Stimulated activated CD4-positive, alpha-beta T cell treated with anti-CD3 and anti-CD28 coated beads, Interleukin-12 subunit alpha, Interleukin-12 subunit beta, amount 100 ng/mL, for 4 hours (primary cell): ENCODE data around the gene MAP4K2.

ENCODE experiments used
- DNase-seq: peaks from one replicate; pipeline ENCODE4 v3.0.0-alpha.2; 2020

Gene MAP4K2

GRCh38 chr11:64753380-64754123, 49.5 kb downstream of the MAP4K2 start:
- DNase-seq = no peak

DNA sequence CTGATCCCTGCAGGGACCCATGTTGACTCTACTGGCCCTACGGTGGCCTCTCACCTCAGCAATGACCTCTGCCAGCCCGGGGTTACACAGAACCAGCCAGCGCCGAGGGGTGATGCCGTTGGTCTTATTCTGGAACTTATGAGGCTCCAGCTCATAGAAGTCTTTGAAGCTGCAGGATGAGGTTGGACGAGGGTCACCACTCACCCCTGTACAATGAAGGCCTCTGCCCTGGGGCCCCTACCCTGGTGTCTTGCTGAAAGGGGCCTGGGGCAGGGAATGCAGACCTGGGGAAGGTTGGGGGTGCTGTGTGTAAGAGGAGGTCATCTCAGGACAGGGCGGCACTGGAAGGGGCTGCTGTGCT, 50.0 kb downstream of the MAP4K2 start:
- no peak for DNase-seq

DNA sequence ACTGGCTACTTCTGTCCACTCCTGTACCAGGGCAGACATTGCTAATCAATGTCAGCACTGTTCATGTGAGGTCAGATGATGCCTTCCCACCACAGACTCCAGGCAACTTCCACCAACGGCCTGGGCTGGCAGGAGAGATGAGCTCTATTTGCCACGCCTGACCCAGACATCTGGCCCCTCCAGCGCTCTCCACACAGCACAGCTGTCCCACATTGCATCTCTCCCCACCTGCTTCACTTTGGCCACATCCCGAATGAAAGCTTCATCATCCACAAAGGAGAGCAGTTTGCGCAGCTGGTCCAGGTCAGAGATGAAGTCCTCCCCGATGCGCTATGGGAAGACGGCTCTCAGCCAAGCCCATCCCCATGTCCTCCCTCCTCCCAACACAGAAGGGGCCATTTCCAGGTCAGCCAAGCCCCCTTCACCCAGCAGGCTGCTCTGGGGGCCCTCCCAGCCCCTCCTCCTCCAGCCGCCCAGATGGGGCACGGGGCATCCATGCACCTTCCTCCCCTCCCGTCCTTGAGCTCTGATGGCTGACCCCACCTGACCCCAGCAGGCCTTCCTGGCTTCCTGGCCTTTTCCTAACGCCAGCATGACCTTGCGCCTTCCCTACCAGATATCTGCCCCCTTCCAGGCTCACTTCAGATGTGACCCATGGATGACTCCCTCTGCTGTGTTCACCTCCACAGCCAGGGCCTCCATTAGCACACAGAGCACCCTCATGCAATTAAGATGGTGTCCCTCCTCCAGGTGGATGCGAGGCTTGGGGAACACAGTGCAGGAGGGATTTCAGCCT, 50.6 kb downstream of the MAP4K2 start:
- no peak for DNase-seq

GRCh38 chr11:64751580-64751979, 51.4 kb downstream of the MAP4K2 start:
- DNase-seq = no peak

DNA sequence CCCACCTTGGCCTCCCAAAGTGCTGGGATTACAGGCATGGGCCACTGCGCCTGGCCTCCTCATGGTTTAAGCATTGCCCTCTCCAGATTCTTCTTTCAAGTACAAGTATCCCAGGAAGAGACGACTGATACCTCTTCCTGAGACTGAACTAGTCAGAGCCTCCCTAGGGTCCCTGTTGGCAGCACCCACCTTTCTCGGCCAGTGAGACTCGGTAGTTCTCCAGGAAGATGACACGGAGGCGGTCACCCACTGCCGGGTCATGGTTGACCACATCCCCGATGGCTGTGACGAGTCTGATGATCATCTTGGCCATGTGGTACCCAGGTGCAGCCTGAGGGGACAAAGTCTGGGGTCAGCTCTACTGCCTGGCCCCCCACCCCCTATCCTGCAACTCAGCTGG, 51.9 kb downstream of the MAP4K2 start:
- DNase-seq = no peak

DNA sequence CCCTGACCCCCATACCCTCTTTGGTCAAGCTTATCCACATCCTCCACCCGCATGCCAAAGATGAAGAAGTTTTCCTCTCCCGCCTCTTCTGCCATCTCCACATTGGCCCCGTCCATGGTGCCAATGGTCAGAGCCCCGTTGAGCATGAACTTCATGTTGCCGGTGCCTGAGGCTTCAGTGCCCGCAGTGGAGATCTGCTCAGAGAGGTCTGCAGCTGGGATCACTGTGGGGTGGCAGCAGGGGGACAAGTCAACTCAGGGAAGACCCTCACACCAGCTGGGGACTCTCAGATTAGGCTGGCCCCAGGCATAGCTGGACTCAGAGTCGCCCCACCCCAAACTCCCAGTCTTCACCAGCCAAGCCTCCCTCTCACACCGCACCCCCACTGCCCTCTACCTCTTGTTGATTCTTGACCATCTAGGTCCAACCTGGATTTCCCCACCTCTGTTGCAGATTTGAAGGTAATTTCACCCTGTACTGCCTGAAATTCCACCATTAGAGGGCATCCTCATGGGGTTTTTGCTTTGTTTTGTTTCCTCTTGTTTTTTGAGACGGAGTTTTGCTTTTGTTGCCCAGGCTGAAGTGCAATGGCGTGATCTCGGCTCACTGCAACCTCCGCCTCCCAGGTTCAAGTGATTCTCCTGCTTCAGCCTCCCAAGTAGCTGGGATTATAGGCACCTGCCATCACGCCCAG, 52.5 kb downstream of the MAP4K2 start:
- DNase-seq = no peak

DNA sequence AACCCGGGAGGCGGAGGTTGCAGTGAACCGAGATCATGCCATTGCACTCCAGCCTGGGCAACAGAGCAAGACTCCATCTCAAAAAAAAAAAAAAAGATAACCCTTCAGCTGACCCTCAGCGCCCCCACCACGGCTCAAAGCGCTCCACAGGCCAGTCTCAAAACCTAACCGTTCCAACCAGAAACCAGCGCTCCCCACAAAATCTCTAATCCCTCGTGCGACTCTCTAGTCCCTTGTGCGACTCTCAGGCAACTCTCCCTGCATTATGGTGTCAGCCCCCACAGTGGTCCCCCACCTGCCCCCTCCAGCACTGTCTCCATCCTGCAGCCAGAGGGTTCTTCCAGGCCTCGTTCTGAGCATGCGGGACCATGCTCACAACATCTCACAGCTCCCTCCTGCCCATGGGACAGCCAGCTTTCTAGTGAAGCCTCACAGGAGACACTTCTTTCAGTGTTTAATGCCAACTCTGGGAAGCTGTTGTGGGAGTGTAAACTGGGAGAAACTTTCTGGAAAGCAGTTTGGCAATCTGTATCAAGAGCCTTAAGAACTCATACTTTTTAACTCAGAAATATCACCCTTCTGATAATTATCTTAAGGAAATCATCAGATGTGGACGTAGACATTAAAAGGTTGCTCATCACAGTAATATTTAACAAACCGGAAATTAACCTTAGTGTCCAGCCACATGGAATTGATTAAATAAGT, 54.9 kb downstream of the MAP4K2 start:
- no peak for DNase-seq

DNA sequence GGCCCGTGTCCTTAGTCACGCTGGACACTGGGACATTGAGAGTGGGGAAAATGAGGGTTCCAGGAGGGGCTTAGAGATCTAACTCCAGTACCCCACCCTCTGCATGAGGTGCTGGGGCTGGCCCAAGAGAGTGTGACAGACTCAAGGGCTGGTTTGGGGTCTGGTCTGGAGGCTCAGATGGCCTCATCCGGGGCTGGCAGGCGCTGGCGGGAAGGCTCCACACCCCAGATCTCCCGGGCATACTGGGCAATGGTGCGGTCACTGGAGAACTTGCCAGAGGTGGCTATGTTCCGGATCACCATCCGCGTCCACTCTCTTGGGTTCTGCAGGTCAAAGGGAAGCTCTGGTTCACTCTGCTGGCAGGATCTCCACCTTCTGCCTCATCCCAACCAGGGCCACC, 56.5 kb downstream of the MAP4K2 start:
- no peak for DNase-seq

DNA sequence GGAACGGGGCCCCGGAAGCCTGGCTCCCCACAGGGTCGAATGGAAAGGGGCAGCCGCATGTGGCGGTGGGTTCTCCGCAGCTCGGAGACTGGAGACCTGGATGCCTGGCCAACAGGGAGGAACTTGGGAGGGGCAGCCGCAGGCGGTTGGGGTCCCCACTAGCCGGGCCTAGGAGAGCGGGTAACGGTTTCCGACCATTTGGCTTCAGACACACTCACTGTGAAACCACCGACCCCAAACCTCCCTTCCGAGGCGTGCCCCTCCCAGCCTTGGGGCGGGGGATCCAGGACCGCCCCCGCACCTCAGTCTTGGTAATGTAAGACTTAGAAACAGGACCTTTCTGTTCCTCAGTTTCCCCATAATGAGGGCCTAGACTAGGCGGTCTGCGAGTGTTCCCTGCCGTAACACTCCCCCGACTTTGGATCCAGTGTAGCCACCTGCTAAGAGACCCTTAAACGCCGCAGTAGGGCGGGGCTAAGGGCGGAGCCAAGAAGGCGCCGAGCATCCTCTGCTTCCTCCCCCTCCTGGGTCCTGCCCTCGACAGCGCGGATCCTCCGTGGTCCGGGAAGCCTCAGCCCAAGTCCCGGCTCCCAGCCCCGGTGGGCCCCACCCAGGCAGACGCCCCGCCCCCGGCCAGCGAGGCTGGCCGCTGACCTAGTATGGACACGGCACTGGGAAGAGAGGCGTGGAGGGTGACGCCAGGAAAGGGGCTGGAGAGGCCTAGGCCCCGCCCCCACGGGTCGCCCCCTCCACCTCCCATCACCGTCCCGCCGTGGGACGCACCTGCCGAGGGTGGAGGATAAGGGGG, 57.3 kb downstream of the MAP4K2 start:
- peak; percentile 53 for DNase-seq

DNA sequence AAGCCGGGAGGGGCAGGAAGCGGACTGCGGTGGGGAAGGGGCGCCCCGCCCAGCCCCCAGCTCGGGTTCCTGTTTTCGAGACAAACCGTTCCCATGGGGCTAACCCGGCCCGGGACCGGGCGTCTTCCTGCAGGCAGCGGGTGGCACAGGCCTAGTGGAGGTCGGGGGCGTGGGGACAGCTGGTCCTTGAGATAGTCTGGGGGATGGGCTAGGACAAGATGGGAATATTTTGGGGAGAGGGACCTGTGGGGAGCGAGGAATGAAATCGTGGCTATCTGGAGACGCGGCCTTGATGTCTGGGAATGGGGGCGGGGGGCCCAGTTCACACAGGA, 57.9 kb downstream of the MAP4K2 start:
- DNase-seq = no peak

GRCh38 chr11:64744544-64745188, 58.3 kb downstream of the MAP4K2 start:
- DNase-seq = no peak

GRCh38 chr11:64743591-64744543, 59.1 kb downstream of the MAP4K2 start, which contains the start of gene RASGRP2:
RASGRP2 (minus strand) TSS chr11:64744142; CDS start chr11:64742866, 1,276 bp downstream.
- peak; percentile 70 for DNase-seq

DNA sequence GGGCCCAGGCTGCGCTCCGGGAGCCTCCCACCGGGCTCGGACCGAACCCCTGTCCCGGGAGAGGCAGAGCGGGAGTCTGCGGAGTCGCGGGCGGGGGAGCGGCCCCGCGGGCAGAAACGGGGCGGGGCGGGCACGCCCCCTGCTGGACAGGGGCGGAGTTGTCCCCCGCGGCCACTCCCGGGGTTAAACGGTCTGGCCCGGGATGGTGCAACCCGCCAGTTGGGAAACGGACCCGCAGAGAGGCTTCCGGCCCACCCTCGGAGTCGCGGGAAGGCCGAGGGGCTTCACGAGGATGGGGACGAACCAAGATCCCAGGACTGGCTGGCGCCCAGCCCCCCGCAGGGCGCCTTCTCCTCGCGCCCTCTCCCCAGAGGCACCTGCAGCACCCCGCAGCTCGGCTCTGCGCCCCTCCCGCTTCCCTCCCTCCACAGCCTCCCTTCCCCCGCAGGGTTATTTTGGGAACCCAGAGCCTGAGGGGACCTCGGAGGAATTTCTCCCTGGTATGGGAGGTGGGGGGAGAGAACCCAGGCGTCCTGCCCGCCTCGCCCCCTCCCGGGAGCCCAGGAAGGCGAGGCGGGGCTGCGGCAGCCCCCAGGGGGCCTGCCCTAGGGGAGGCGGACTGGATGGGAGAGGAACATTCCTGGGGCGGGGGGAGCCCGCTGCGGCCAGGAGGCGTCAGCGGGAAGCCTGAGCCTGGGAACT, 60.0 kb downstream of the MAP4K2 start:
- DNase-seq = peak; percentile 72

DNA sequence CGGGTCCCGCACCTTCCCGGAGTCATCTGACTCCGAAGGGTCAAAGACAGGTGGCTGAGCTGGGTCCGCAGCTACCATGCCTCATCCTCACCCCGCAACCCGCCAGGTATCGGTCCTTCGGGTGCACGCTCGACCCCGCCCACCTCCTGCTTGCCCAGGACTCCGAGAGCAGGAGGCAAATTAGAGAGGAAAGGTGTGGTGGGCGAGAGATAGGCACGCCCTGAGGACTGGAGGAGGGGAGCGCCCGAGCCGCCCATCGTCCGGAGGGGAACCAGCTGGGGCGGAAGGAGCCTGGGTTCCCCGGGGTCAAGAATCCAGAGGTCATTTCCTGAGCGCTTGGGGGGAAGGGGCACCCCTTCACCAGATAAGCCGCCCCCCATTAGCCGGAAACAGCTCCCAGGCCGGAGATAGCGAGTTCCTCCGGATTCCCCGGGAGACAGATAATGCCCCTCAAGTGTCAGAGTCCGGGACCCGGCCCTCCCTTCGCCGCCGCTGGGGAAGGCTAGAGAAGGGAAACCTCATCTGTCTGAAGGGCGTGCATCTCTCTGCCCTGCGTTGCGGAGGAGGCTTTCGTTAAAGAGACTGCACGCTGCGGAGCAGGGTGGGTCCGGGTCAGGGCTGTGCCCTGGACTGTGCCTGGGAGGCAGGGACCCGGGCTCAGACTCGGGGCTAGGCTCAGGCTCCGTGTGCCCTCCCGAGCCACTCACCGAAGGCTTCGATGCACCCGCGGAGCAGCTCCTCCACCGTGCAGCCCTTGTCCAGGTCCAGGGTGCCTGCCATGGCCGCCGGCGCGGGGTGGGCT, 60.7 kb downstream of the MAP4K2 start:
- DNase-seq = no peak

DNA sequence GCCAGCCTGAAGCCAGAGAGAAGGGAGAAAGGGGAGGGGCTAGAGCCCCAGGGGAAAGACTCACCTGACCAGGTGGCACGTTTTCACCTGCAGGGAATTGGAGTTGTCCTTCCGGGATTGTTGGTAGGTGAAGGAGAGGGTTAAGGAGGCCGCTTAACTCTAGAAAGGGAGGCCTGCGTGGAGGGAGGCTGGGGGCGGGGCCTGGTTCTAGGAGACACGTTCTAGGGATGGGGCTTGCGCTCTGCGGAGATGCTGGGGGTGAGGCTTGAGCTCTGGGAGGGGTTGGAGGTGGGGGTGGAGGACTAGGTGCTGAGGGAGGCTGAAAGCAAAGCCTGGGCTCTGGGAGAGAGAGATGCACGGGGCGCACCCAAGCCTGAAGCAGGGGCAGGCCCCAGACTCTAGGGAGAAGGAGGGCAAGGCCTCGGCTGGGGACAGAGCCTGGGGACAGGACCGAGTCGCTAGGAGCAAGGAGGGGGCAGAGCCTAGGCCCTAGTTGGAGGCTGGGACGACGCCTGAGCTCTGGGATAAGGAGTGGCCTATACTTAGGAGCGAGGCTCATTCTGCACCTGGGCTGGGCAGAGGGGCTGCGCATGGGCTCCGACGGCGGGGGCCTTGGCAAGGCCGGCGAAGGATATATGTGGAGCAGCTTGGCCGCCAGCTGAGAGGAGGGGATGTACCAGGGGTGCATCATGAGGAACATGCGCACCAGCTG, 61.5 kb downstream of the MAP4K2 start:
- no peak for DNase-seq

GRCh38 chr11:64739871-64740270, 63.1 kb downstream of the MAP4K2 start:
- no peak for DNase-seq

DNA sequence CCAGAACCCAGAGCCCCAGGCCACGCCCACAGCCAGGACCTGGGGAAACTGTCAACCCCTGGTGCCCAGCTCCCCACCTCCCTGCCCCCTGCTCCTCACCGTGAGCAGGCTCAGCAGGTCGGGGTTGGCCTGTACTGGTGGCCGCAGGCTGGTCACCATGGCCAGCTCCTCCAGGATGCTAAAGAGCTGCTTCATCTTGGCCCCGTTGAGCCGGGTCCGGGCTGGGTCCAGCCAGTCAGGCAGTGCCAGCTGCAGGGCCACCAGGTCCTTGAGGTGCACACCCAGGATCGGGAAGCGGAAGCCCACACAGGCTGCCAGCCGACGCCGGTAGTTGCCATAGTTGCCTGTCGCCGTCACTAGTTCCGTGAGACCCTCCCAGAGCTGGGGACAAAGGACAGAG, 66.4 kb downstream of the MAP4K2 start:
- no peak for DNase-seq

DNA sequence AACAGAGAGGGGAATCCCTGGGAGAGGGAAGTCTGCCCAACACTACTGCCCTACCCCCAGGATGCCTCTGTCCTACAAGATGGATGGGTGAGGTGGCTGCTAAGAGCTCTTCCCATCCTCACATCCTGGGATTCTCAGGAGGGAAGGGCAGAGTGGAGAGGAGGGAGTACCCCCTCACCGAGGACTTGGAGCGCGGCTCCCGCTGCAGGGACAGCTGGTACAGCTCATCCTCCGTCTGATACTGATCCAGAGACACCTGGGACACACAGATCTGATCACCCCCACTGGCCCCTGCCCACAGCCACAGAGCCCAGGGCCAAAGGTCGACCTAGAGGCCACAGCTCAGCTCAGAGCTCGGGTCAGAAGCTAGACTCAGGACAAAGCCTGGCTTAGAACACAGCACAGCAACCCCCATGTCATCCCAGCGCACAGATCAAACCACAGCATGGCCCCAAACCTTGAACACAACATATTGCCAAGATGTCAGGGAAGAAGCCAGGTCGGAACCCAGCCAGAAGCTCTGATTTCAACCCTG, 67.2 kb downstream of the MAP4K2 start:
- DNase-seq = no peak
